GM21717 (cell line): ENCODE results near the gene HSF2.

ENCODE experiments used
- ATAC-seq: cut with Tn5 transposase; IDR thresholded peaks from one replicate; pipeline ENCODE4 v1.9.1; 2021; ENCODE audit warnings: mild to moderate bottlenecking, moderate library complexity; ENCODE audit not compliant: unreplicated experiment

The HSF2 gene

DNA sequence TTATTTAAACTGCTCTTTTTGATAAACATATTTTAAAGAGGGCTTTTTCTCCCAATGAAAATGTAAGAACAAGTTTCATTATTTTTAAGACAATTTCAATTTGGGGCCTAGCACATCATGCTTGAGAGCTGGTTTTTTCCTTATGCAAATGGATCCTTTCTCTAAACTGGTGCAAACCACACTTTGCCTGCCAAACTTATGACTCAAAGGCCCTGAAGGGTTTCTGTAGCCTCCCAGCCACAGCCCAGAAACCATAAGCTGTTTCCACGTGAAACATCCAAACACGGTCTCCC, 451 bp upstream of the HSF2 start:
- no peak for ATAC-seq

DNA sequence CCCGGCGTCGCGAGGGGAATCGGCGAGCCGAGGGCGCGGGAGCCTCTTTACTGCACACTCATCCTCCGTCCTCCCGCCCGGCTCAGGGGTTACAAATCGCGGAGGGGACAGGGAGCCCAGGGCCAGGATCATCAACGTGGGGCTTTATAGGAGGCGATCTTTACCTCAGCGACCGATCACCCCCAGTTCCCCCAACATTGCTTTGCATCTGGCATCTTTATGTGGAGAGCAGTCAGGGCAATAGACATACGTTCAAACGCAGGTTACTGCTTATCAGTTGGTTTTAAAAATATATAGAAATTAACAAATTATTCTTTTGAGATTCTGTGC, 634 bp downstream of the HSF2 start:
- peak; percentile 25 for ATAC-seq

DNA sequence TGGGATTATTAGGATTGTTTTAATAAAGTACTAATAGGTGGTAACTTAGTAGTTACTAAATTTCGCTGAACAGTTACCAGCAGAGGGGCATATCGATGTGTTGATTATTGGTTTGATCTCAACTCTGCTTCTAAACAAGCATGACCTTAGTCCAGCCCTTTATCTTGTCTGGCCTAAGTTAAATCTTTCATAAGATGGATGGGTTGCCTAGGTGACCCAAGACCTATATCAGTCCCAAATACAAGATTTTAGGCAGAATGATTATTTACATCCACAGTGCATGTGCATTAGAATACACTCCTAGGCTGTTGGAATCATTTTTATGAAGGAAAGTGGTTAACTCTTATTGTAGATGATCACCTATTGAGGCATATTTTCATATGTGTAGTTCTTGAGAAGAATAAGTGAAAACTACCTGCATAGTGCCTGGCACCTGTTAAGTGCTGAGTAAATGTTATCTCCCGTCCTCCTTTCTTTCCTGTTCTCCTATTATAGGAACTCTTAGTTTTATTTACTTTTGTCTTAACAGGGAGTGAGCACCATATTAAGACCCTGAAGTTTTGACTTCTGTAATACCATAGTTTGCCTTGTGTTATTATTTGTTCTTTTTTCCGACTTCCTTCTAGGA, 1.1 kb downstream of the HSF2 start:
- no peak for ATAC-seq

- ATAC-seq, result no peak
These were observed 1.7 kb downstream of the HSF2 start for GRCh38 chr6:122401104-122401503.

DNA sequence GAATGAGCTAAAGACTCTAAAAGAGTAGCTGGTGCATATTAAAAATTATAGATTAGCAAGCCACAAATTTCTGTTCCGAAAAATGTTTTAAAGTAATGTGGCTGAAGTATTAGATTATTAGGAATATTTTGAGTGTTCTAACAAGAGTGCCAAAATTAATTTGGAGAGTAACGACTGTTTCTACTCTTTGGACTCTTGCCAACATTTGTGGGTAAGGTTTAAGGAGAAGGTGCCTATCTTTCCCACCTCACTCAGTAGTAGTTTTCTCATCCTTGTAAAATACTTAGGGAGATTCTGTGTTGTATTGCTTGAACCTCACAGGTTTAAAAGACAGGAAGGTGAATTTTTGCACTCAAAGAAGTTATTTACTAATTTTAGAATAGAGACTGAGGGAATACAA, 5.0 kb downstream of the HSF2 start:
- ATAC-seq, result no peak

- no peak for ATAC-seq
These were observed 6.0 kb downstream of the HSF2 start for GRCh38 chr6:122405417-122405816.

- ATAC-seq, result no peak
These were observed 6.7 kb downstream of the HSF2 start for GRCh38 chr6:122406187-122406586.

- ATAC-seq, result no peak
These were observed 8.3 kb downstream of the HSF2 start for GRCh38 chr6:122407712-122408111.

DNA sequence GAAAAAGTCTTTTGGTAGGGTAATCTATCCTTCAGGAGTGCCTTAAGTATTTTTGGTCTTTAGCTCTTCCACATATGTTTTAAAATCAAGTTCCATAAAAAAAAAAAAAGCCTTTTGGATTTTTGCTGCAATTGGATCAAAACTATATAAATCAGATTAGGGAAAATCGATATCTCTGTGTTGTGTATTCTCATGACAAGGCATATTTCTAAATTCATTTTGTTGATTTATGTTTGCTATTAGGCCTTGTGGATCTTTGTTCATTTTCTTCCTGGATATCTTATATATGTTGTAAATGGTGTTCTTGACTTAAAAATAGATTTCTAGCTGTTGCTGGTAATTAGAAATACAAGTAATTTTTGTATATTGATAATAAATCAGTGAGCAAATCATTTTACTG, 8.8 kb downstream of the HSF2 start:
- ATAC-seq, result no peak

DNA sequence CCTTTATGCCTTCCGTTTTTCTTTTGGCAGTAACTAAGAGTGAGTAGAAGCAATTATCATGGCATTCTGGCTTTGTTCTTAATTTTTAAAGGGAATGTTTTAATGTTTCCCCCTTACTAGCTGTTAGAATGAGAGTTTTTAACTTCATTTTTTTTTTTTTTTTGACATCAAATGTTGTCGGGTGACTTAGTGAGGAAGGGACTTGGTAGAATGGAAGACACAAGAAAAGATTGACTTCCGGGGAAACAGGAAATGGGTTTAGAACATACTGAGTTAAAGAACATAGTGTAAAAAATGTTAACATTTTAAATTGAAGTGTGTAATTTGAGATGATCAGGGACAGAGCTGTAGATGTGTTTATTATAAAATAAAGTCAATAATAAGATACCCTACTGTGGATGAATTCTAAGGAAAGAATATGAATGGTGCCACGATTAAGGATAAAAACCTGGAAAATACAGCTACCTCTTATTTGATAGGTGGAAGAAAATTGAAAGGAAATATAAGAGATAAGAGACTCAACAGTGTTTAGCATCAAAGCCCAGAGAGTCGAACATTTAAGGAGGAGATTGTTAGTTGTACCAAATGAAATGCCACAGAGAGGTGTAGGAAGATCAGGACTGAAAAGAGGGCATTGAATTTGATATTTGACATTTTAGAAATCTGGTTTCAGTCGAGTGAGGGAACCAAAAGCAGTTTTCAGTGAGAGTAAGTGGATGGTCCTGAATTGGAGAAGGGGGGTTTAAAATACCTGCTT, 9.4 kb downstream of the HSF2 start:
- no peak for ATAC-seq

DNA sequence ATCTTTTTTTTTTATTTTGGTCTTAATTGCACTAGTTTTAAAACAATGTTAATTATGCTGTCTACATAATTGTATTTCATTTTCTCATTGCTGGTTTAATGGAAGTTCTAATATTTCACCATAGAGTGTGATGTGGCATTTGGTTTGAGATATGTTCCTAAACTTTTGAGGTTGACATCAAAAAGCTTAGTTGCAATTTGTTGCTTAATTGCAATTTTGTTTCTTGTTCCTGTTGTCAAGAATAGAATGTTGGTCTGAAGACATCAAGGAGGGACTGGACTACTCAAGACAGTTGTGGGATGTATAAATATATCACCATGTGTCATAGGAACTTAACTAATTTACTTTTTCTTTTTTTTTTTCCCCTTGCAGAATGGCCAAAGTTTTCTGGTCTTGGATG, 12.5 kb downstream of the HSF2 start:
- ATAC-seq, result no peak

DNA sequence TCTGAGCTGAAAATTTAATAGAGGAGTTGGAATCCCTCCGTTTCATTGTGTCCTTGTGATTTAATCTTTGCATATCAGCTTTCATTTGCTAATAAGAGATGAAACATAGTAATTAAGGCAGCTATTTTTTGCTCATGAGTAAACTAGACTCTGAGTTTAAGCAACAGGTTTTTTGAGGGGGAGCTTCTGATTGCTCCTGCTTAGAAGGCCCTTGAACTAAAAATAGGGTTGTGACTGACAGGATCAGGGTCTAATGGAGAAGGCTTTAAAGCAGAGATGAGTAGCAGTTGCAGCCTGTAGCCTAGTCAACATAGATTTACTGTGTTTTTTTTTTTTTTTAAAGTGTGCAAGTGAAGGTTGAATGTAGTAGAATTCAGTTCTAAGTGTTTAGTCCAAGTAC, 17.4 kb downstream of the HSF2 start:
- ATAC-seq, result no peak

DNA sequence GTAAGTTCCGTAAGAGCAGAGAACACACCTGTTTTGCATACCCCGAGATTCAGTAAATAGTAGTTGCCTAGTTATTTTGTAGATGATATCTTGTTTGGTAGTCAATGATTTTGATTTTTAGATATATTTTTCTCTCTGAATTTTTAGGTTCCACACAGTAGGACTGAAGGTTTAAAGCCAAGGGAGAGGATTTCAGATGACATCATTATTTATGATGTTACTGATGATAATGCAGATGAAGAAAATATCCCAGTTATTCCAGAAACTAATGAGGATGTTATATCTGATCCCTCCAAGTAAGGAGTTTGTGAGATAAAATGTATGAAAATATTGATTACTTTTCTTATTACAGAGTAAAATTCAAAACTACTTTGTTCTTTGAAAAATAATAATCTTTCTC, 22.6 kb downstream of the HSF2 start:
- no peak for ATAC-seq

GRCh38 chr6:122422614-122423267, 23.3 kb downstream of the HSF2 start:
- peak; percentile 92 for ATAC-seq

DNA sequence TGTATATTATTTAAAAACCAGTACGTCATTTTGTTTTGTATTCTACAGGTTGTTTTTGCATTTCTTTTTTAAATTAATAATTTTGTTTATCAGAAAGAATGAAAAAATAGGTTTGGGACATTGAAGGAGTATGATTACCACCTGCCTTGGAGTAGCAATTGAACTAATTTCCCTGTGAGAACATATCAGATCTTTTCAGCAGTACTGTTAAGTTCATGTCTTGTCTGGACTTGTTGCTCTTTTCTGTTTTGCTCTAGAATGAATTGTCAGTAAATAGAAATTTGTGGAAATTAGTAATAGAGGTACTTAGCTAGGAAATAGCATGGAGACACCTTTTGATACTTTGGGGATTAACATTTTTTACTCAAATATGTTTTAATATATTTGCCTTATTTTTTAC, 24.3 kb downstream of the HSF2 start:
- ATAC-seq, result no peak

DNA sequence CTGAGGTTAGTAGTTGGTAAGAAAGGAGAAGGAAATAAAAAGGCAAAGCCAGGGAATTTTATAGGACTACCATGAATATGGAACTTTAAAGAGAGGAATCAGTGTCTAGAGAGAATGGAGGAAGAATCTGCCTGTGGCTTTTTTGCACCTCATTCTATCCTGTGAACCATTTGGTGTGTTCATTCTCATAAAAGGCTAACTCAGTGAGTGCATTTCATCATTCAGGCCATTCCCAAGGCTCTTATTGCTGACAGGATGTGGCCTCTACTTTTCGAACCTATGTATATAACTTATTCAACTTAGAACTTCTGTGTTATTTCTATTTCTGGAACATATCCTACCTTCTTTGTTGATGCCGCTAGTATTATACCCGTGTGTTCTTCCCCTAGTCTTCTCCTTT, 27.1 kb downstream of the HSF2 start:
- ATAC-seq, result no peak

- no peak for ATAC-seq
These were observed 29.3 kb downstream of the HSF2 start for GRCh38 chr6:122428781-122429180.

GRCh38 chr6:122429323-122429722, 29.9 kb downstream of the HSF2 start:
- no peak for ATAC-seq

GRCh38 chr6:122431780-122432179, 32.3 kb downstream of the HSF2 start:
- no peak for ATAC-seq

GRCh38 chr6:122432816-122433215, 33.4 kb downstream of the HSF2 start:
- ATAC-seq, result peak; percentile 49

DNA sequence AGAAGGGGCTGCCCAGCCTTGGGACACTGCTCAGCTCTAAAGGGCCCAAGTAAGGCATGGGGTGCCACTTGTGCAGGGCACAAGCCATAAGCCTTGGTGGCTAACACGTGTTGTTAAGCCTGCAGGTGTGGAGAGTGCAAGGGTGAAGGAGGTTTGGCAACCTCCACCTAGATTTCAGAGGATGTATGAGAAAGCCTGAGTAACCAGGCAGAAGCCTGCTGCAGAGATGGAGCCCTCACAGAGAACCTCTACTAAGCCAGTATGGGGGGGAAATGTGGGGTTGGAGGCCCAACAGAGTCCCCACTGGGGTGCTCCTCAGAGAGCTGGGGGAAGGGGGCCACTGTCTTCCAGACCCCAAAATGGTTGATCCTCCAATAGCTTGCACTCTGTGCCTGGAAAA, 39.5 kb downstream of the HSF2 start:
- no peak for ATAC-seq

- ATAC-seq, result no peak
These were observed 45.8 kb downstream of the HSF2 start for GRCh38 chr6:122445274-122445673.

- no peak for ATAC-seq
These were observed 49.6 kb downstream of the HSF2 start for GRCh38 chr6:122449069-122449468.
